GM19351 (cell line): Measurements from ENCODE around the gene TTC24.

ENCODE experiments used
- ATAC-seq: cut with Tn5 transposase; IDR thresholded peaks from one replicate; pipeline ENCODE4 v1.9.1; 2021; ENCODE audit warnings: mild to moderate bottlenecking, moderate library complexity; ENCODE audit not compliant: unreplicated experiment

TTC24 gene

DNA sequence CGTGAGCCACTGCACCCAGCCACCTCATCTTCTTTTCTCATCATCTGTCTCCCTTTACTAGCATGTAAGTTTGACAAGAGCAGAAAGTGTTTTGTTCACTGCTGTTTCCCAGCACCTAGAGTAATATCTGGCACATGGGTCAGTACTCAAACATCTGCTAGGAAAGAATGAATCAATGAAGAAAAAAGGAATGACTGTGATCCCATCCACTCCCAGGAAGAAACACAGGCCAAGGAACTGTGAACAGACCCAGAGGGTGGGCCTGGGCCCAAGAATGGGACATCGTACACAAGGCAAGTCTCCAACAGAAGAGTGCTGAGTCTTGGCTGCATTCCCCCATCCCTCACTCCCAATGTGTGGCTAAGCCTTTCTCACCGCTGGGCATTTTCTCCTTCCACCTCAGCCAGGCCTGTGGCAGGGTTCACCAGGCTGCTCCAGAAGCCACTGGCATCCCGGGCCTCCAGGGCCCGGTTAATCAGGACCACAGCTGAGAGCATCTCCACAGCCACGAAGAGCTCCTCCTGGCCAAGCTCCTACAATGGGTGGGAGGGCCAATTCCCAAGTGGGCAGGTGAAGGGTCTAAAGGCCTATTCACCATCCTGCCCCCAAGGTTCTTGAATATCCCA lies 25.6 kb upstream of the TTC24 start:
- no peak for ATAC-seq

DNA sequence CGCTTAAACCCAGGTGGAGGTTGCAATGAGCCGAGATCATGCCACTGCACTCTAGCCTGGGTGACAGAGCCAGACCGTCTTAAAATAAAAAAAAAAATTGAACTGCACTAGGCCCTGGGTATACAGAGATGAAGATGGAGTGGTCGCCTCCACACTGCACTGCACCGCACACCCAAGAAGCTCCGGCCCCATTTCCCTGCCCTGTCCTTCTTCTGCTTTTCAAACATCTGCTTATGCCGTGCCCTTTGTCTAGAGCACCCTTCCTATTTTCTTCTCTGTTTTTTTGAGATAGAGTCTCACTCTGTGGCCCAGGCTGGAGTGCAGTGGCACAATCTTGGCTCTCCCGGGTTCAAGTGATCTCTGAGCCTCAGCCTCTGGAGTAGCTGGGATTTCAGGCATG lies 24.6 kb upstream of the TTC24 start:
- ATAC-seq, result no peak

DNA sequence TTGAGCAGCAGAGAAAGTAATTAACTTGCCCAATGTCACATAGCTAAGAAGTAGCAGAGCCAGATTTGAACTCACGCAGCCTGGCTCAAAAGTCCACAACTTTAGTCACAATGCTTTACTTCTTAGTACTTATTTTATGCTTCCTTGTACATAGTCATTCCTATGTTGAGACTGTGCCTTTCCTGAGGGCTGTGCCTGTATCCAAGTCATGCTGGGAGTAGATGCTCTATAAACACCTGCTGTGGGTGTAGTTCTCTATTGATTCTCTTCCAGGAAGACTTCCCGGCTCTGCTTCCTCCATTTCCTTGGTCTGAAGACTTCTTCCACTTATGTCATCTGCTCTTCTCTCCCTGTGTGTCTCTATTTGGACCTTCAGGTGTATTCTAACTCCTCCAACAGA lies 23.8 kb upstream of the TTC24 start:
- no peak for ATAC-seq

DNA sequence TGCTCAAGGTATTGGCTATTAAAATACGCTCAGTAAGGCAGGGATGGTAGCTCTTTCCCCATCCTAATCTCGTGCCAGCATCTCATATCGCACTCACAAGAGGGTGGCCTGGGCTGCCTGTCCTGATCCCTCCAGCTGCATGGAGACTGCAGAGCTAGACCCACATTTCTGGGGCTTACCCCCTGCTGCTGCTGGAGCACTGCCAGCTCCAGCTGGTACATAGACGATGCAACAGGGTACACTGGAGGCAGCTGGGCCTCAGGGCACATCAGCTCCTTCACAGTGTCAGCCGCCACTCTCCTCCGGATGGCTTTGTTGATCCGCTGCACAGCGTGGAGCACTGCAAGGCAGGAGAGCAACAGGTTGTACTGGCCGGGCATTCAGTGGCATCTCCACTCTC lies 23.2 kb upstream of the TTC24 start:
- ATAC-seq, result no peak

DNA sequence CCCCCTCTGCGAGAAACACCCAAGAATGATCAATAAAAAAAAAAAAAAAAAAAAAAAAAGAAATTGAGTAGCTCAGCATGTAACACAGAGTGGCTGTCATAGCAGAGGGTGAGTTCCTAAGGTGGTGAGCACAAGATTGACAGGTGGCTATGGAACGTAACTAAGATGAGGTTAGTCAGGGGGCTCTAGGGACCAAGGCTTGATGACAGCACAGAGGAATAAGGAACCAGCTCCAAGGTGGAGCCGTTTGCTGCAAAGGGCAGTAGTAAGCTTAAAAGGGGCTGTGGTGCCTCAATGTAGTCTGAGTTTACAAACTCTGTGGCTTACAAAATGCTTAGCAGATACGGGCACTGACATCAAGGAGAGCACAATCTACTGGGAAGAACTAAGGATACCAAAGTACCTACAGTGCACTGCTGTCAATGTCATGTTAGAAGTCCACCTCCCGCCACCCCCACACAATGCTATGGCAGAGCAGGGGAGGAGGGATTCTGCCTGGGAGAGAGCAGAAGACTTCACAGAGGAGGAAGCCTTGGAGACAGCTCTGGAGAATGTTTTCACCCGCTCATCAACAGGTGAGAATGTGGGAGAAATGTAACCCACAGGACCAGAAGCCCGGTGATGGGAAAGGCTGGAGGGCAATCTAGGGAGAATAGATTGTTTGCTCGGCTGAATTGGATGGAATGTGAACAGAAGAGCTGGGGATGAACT lies 20.3 kb upstream of the TTC24 start:
- ATAC-seq, result no peak

DNA sequence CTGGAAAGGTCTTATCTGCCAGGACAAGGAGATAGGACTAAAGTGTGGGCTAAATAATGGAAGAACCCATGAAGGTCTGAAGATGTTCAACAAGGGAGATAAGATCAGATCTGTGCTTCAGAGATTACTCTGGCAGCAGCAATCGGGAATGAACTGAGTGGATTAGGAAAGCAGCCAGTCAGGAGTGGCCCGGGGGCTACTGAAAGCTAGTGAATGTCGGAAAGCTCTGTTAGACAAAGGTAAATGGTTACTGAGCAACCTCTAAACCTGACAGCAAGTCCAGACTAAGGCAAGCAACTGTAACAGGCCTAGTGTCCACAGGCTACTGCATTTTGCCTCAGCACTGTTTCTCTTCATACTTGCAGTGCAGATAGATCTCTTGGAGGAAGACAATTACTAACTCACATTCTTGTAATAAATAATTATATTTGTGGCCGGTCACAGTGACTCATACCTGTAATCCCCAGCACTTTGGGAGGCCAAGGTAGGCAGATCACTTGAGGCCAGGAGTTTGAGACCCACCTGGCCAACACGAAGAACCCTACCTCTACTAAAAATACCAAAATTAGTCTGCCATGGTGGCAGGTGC lies 19.6 kb upstream of the TTC24 start:
- no peak for ATAC-seq

DNA sequence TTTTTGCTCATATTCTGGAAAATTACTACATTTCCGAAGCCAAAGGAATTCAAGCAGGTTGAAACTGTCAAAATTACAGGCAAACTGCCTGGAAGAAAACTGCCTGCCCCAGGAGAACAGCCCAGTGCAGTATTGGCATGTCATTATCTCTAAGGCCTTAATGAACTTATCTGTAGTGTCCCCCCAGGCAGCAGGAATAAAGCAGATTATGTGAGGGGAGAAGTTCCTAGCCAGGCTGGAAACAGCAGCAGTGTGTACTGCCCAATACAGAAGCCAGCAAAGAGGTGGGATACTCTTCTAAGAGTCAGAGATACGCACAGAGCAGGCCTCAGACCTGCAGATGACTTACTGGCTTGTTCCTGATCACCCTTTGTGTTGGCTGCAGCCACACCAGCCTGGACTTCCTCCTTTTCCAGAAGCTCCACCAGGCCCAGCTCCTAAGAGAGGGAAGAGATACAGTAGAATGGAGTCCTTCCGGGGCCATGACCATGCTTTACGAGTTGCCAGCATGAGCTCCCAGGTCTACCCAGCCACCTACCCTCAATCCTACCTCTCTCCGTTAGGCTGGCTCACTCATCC lies 18.8 kb upstream of the TTC24 start:
- ATAC-seq, result no peak

DNA sequence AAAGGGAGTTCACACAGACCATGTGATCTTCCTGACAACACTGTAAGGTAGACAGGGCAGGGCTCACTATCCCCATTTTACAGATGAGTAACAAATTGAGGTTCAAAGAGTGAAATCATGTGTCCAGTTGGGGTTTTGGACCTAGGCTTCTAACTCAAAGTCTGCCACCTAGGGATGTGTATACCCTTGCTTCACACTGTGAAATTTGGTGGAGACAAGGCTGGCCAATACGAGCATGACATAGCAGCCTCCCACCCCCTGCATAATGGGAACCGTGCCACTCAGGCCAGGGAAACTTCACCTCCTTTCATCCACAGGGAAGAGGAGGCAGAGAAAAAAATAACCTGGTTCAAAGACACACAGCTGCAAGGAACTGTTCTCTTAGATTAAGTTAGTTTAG lies 14.0 kb upstream of the TTC24 start:
- no peak for ATAC-seq

DNA sequence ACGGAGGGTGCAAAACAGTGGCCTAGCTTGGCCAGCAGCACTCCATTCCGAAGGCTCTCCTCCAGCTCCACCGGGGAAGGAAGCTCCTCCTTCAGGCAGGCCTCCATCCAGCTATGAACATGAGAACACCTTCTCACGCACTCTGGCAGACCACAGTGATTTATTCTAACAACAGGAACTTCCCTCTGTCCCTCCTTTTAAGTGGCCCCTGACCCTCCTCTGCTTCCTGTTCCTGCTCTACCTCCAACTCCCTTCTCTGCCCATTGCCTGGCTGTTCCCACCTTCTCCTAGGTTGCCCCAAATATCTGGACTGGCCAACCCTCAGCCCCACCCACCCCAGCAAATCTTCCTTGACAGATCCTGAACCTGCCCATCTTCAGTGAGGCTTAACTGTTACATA lies 13.1 kb upstream of the TTC24 start:
- no peak for ATAC-seq

DNA sequence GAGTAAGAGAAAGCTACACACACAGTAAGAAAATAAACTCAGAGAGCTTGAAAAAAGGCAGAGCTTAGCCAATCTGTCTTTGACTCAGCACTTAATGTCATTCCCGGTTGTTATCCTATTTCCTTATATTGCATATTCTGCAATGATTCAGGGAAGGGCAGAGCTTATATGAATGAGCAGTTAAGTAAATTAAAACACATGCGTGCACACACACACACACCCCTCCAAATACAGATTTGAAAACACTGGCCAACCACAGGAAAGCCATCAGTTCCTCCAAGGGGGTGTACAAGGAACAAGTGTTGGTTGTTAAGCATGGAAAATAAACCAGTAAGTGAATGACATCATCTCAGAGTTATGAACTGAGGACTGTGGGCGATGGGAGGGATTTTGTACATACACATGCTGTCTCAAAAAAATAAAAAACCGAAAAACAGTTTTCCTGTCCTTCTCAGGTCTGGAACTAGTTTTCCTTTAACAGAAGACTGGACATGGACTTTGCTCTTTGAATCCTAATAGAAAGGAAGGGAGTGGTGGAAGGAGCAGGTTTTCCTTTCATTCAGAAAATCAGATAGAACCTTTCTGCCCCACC lies 8.2 kb upstream of the TTC24 start:
- no peak for ATAC-seq

DNA sequence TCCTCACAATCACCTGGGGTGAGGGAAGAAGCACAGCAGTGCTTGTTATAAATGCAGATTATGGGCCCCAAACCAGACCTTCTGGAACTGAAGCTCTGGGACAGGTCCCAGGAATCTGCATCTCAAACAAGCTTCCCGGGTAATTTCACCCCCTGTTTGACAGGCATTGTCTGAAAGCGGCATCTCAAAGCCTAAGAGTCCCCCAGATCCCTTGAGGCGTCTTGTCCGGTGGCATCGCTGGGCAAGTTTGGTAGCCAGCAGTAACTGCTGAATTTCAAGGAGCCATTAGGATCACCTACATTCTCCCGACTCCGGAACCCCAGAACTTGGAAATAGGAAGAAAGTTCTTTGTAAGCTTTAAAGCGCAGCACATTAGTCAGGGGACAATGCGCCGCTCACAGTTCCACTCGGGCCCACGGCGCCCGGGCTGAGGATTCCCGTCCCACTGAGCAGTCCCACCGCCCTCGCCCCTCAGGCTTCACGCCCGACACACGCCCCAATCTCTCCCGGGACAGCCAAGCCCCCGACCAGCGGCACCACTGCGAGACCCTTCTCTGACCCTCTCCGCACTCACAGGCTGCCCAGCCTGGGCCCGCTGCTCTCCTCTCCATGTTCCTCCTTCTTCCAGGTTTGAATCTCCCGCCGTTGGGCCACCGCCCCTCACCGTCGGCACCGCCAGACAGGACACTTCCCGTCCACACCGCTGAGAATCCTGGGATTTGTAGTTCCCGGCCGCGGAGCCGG lies 7.4 kb upstream of the TTC24 start, which contains the start of gene IQGAP3:
Gene IQGAP3 (minus strand): TSS at position 647 of the 744 bp plus-strand sequence. CDS start 36 bp downstream, at position 611.
- ATAC-seq, result peak; percentile 69

DNA sequence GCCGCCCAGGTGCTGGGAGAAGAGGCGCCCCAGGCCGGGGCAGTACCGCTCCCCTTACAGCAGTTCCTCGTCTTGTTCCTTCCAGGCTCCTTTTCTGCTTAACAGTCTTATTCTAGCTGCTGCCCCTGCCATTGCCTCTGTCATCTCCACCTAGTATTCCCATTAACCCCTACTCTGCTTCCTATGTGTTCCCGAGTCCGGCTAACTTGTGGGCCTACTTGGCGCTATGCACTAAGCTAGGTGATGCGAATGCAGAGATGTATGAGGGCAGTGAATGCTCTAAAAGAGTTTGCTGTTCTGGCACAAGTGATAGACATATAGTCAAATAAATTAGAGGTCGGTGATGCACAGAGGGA lies 6.9 kb upstream of the TTC24 start:
- ATAC-seq, result no peak

DNA sequence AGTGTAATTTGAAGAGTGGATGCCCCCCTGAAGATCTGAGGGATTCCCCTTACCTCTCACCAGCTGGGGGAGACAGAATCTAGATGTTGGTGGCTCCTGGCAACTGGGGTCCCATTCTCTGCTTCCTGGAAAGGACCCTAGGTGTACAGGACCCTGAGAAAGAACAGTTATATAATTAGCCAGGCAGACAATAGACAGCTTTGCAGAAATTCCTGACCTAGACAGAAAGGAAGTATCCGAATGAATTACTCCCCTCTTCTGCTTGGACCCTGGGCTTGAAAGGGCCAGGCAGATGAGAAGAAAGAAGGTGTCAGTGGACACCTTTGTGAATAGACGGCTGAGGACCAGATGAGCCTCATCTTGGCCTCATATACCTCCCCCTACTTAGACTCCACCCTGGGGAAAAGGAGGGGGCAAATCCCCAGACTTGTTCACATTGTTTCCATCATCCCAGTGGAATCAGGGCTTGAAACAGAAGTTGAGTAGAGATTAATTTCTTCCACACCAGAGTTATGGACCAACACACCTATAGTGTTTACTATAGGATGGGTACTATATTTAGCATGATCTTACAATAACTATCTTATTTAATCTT lies 5.4 kb upstream of the TTC24 start:
- ATAC-seq, result no peak

DNA sequence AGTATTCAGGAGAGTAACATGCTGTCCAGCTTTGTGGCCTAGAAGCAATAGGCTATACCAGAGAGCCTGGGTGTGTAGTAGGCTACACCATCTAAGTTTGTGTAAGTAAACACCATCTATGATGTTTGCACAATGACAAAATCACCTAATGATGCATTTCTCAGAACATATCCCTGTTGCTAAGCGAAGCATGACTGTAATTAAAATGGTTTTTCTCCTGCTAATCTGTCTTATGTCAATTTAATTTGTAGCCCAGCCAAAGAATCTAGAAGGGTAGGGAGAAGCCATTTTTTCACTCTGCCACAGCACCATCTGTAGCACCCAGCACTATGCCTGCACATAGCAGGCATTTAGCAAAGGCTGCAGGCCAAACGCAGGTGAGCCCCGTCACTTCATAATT lies 2.0 kb upstream of the TTC24 start:
- no peak for ATAC-seq

DNA sequence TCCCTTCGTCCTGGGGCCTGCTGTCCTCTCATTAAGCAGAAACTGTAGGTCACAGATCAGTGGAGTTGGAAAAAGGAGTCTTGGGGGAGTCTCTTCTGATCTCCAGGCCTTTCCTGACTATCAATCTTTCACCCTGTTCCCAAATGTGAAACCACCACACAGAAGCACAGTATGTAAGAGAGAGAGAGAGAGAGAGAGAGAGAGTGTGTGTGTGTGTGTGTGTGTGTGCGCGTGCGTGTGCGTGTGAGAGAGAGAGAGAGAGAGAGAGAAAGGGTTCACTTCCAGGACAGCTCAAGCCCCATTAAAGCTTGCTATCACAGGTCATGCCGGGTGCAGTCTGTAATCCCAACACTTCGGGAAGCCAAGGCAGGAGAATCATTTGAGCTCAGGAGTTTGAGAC lies 1.5 kb upstream of the TTC24 start:
- ATAC-seq, result no peak

DNA sequence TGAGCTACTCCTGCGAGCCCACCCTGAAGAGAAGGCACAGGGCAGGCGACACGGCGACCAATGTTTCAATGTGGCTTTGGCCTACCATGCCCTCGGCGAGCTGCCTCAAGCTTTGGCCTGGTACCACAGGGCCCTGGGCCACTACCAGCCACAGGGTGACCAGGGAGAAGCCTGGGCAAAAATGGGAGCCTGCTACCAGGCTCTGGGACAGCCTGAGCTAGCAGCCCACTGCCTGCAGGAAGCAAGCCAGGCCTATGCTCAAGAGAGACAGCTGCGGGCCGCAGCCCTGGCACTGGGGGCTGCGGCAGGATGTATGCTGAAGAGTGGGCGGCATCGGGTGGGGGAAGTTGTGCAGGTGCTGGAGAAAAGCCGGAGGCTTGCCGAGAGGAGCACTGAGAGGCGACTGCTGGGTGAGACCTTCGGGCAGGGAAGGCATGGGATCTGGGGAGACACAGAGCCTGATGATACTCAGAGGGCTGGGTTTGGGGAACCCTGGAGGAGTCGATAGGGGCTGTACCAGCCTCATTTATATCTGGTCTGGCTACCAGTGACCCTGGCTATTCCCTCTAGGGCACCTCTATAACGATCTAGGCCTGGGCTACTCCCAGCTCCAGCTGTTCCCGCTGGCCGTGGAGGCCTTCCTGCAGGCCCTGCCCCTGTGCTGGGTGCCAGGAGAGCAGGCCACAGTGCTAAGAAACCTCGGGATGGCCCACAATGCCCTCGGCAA lies 2.3 kb downstream of the TTC24 start:
- no peak for ATAC-seq

DNA sequence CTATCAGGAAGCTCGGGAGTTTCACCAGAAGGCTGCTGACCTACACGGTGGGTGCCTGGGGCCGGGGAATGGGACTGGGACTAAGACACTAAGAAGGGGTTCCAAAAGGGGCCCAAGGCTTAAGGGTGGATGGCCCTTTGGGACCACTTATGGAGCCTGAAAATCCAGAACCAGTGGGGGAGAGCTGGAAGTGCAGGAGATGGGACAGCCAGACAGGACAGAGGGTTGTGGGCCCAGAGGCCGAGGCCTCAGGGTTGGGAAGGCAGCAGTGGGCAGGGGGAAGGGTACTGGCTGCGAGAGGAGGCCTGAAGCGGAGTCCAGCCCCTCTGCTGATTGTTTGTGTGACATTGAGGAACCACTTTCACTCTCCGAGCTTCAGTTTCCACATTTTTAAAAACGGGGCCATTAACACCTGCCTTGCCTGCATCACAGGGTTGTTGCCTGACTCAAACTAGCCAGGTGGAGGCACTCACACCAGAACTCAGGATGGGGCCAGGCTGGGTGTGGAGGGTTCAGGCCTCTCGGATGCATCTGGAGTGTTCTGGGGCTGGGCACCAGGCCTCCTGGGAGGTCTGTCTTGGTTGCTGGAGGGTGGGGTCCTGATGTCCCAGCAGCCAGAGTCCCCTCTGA lies 3.0 kb downstream of the TTC24 start:
- ATAC-seq, result peak; percentile 56

DNA sequence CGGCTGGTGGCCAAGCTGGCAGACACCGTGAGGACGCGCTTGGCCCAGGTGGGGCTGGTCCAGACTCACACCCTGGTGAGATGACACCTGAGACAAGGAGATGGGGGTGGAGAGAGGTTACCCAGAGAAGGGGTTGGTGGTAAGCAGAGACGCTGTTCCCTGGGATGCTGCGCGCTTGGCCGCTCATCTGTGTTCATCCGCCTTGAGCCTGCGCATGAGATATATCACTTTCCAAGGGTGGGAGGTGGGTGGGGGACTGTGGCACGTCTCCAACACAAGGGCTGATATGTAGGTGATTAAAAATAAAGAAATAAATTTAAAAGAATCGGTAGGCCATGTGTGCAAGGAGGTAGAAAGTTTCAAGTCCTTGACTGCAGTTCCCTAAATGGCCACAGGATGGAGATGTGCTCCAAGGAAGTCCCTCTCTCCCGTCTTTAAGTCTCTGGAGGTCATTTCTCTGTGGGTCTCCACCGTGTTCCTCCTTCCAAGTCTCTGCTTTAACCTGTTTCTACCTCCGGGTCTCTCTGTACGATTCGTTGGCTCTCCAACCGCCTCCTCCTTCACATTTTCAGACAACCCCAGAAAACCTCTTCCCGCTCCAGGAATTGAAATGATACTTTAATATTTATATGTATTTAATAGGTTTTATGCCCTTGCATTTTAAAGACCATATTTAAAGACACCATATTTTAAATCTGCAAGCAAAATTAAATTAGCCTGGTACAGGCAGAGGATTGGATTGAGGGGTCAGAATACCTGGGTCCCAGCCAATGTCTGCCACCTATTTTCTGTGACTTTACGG lies 4.5 kb downstream of the TTC24 start:
- no peak for ATAC-seq

DNA sequence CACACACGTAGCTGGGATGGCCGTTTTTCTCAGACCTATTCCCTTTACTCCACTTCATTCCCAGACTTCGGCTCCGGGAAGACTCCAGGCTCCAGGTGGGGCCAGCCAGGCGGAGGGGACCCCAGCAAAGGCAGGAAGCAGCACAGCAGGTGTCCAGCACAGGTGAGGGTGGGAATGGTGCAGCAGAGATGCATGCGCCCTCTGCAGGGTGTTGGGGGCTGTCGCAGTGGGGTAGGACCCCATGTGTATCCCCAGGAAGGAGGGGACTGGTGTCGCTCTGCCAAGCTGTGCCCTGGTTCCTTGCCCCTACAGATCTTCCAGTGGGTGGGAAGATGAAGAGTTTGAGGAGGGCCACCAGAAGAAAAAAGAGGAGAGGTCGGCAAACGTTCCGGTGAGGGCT lies 5.3 kb downstream of the TTC24 start:
- ATAC-seq, result no peak
